ENCODE data around the gene TASL.
"Not testable (repeated sequence)": the region's sequence is repeated elsewhere in the genome, so short reads cannot be mapped to it uniquely, and the experiment has no call there.

The TASL gene

DNA sequence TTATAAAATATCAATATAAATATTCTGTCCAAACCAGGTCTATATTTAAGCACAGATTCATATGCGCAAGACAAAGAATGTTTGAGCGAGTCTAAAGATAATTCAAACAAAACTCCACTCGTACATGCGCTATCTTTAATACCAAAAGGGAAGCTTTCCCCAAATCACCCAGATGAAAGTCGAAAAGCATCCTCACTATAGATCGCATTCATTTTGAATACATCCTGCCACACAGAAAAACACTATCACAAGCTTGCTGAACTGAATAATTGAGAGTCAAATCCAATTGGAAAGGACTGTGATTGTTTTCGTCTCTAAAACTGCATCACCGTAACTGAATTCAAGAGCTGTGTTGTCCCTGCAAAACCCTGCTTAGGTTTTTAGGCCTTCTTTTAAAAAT is 685 bp downstream of the TASL start:
- no peak for DNase-seq (ENCODE audit: low read depth)

DNA sequence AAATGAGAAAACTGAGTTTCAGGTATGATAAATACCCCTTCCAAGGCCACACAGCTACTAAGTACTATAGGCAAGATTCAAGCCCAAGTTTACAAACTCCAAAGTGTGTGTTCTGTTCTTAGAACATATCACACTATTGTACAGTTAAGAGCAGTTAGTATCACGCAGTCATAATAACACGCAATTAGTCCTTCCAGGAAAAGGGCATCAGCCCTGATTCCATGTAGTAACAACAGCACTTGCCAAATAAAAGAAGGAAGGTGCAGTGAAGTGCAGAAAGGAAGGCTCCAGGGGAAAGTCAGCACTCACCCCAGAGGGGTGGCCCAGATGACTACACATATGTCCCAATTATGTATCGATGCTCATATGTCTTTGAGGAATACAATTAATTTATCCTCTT is 4.4 kb downstream of the TASL start:
- DNase-seq (ENCODE audit: low read depth) = no peak

DNA sequence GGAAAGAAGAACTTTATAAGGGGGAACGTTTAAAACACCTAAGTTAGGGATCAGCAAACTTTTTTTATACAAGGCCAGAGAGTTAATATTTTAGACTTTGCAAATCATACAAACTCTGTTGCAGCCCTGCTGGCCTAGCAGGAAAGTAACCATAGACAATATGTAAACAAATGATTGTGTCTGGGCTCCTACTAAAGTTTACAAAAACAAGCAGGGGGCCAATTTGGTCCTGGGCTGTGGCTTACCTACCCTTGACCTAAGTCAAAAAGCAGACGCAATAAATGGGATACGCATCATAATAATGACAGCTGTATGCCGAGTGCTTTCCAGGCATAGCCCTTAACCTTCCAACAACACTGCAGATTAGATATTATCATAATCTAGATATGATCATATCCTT is 4.9 kb downstream of the TASL start:
- no peak for DNase-seq (ENCODE audit: low read depth)

DNA sequence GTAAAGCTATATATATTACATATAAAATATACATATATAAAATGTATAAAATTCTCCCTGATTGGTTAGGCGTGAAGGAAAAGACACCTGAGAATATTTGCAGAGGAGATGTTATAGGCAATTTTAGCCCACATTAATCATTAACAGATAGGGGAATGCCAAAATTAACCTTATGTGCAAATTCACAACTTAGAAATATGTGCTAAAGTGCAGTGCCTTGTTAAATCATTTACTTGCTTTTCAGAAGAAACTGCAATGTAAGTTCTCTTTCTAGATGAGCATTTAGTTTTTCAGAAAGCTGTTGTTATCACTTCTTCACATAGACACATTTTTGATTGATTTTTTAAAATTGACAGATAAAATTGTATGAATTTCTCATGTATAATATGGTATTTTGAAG is 5.6 kb downstream of the TASL start:
- DNase-seq (ENCODE audit: low read depth) = no peak

DNA sequence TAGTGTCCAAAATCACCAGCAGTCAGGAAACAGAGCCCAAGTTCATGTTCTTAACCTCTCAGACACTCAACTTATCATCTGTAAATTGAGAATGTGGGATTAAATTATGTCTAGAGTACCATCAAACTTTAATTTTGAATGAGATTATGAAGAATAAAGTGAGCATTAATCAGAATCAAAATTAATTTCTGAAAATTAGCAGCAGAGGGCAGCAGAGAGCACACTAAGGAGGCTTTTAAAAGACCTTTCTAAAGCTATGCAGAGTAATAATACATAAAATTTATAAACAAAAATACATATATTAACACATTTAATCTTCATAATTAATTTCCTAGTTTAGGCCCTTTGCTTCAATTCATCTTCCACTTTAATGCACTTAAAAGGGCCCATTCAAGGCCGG is 7.1 kb downstream of the TASL start:
- DNase-seq (ENCODE audit: low read depth) = no peak

GRCh38 chrX:30568136-30568535 is 9.4 kb downstream of the TASL start:
- no peak for DNase-seq (ENCODE audit: low read depth)

- DNase-seq (ENCODE audit: low read depth) = not testable (repeated sequence)
Observed at GRCh38 chrX:30563070-30563469, 14.5 kb downstream of the TASL start.

DNA sequence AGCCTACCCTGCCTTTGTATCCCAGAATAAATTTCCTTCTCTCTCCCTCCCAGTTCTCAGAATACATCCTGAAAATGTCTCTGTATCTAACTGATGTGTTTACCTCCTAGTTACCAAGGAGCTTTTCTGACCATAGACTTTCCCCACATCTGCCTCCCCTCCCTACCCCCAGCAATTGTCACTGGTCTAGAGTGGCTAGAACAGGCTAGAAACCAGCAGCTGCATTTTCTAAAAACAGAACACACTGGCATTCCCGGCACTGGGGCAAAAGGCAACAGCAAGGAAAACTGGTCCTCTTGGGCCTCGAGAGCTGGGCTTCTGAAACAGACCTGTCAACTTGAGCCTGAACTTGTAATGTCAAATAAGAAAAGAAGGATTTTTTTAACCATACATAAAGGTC is 16.4 kb downstream of the TASL start:
- DNase-seq (ENCODE audit: low read depth) = no peak

- no peak for DNase-seq (ENCODE audit: low read depth)
Observed at GRCh38 chrX:30538271-30538670, 39.3 kb downstream of the TASL start.

GRCh38 chrX:30533835-30534234 is 43.7 kb downstream of the TASL start:
- DNase-seq (ENCODE audit: low read depth) = no peak

GRCh38 chrX:30533266-30533665 is 44.3 kb downstream of the TASL start:
- DNase-seq (ENCODE audit: low read depth) = no peak

- DNase-seq (ENCODE audit: low read depth) = no peak
Observed at GRCh38 chrX:30530606-30531005, 47.0 kb downstream of the TASL start.

DNA sequence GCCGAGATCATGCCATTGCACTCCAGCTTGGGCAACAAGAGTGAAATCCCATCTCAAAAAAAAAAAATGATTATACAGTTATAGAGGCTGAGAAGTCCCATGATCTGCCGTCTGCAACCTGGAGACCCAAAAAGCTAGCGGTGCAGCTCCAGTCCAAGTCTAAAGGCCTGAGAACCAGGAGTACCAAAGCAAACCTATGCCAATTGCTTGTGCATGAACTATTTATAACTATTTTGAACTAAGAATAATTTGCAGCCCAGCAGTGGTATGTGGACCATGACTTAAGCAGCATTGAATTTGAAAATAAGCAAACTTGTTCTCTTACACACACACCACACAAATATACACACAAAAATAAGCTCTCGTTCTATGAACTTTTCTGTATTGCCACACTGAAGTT is 51.8 kb downstream of the TASL start:
- no peak for DNase-seq (ENCODE audit: low read depth)

- DNase-seq (ENCODE audit: low read depth) = no peak
Observed at GRCh38 chrX:30521440-30522182, 56.0 kb downstream of the TASL start.

DNA sequence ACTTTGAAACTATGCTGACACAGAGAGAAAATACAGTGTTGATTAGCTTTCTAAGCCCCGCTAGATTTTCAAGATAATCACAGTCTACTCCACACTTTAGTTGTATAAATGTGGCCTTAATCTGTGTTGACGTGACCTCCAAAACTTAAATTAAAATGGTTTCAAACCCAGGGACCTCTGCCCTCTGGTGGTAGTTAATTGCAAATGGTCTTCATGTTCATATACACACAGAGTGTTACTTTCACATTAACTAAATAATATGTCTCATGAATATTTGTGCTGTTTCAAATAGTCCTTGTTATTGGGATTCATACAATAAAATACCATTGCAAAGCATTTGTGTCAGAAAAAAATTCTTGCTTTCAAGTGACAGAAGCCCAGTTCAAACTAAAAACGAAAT is 64.3 kb downstream of the TASL start:
- DNase-seq (ENCODE audit: low read depth) = no peak
